ENCODE data around the gene TFIP11. TPM values are rescaled to one million over a fixed set of nuclear protein-coding genes. Genes with fewer than 3 reads are reported as not detected.
A peak's percentile ranks its signal among the peaks of the same experiment; 100 is the strongest.

TFIP11 gene
- total RNA-seq, 1 donor from 2014 or later: 23.1 TPM

- intact Hi-C loops (cut with DNase I): no loop called here
Observed at GRCh38 chr22:26487996-26488395, 24.3 kb downstream of the TFIP11 start.

GRCh38 chr22:26486394-26486793 is 25.9 kb downstream of the TFIP11 start:
- DNase-seq (ENCODE audit: extremely low spot score in 2 of 2): no peak
- Histone ChIP-seq H3K36me3 (peaks cover 0 to 40% of the 10 kb centered on the region in 2 donors), H3K9me3 (no peaks in the 10 kb centered on the region), H3K4me1 (peaks cover 40% of the 10 kb centered on the region), H3K4me3 (no peak overlapping the region), H3K27me3 (no peaks in the 10 kb centered on the region), H3K27ac (no peak overlapping the region)
- TF ChIP-seq POLR2A (IDR thresholded peaks at IDR 0.05): no peak
- no peak for TF ChIP-seq CTCF (IDR thresholded peaks at IDR 0.05)
- no peak for TF ChIP-seq POLR2AphosphoS5 (IDR thresholded peaks at IDR 0.05; ENCODE audit: insufficient read depth in 1 of 2, low read depth in 1 of 2)
- intact Hi-C loops (cut with DNase I): no loop called here

More at GRCh38 chr22:26487996-26488395, 24.3 kb downstream of the TFIP11 start:
- Histone ChIP-seq H3K36me3 (peaks cover 0 to 55% of the 10 kb centered on the region in 2 donors), H3K27me3 (no peaks in the 10 kb centered on the region), H3K27ac (no peak overlapping the region), H3K9me3 (no peaks in the 10 kb centered on the region), H3K4me3 (no peak overlapping the region), H3K4me1 (peaks cover 24% of the 10 kb centered on the region)
- TF ChIP-seq CTCF (IDR thresholded peaks at IDR 0.05) (no peak), POLR2AphosphoS5 (IDR thresholded peaks at IDR 0.05; ENCODE audit: insufficient read depth in 1 of 2, low read depth in 1 of 2) (no peak), POLR2A (IDR thresholded peaks at IDR 0.05) (no peak)
- DNase-seq (ENCODE audit: extremely low spot score in 2 of 2): no peak

- TF ChIP-seq POLR2AphosphoS5 (IDR thresholded peaks at IDR 0.05; ENCODE audit: insufficient read depth in 1 of 2, low read depth in 1 of 2): no peak
- TF ChIP-seq POLR2A (IDR thresholded peaks at IDR 0.05): no peak
- no peak for TF ChIP-seq CTCF (IDR thresholded peaks at IDR 0.05)
- intact Hi-C loops (cut with DNase I): no loop called here
- peaks cover 0 to 35% of the 10 kb centered on the region in 2 donors for H3K36me3 ChIP-seq
- H3K4me1 ChIP-seq: peaks cover 45% of the 10 kb centered on the region
- DNase-seq (ENCODE audit: extremely low spot score in 2 of 2): no peak
- H3K9me3 ChIP-seq: no peaks in the 10 kb centered on the region
- H3K27ac ChIP-seq: no peak overlapping the region
- H3K4me3 ChIP-seq: no peak overlapping the region
- no peaks in the 10 kb centered on the region for H3K27me3 ChIP-seq
Observed at GRCh38 chr22:26485806-26486390, 26.4 kb downstream of the TFIP11 start.

- no peaks in the 10 kb centered on the region for H3K27me3 ChIP-seq
- intact Hi-C loops (cut with DNase I): no loop called here
- peaks cover 0 to 32% of the 10 kb centered on the region in 2 donors for H3K36me3 ChIP-seq
- no peaks in the 10 kb centered on the region for H3K9me3 ChIP-seq
- DNase-seq (ENCODE audit: extremely low spot score in 2 of 2): no peak
- peaks cover 54% of the 10 kb centered on the region for H3K4me1 ChIP-seq
- TF ChIP-seq POLR2AphosphoS5 (IDR thresholded peaks at IDR 0.05; ENCODE audit: insufficient read depth in 1 of 2, low read depth in 1 of 2) (no peak), CTCF (IDR thresholded peaks at IDR 0.05) (no peak), POLR2A (IDR thresholded peaks at IDR 0.05) (no peak)
- H3K4me3 ChIP-seq: peak overlapping the region in 1 of 2 donors; percentile 68
- peak overlapping the region; percentile 98 for H3K27ac ChIP-seq
Observed at GRCh38 chr22:26485013-26485412, 27.3 kb downstream of the TFIP11 start.

- H3K27ac ChIP-seq: peak overlapping the region; percentile 98
- intact Hi-C loops (cut with DNase I): no loop called here
Observed at GRCh38 chr22:26484360-26484706, 27.9 kb downstream of the TFIP11 start.

More at GRCh38 chr22:26484360-26484706, 27.9 kb downstream of the TFIP11 start:
- H3K36me3 ChIP-seq: peaks cover 0 to 25% of the 10 kb centered on the region in 2 donors
- H3K27me3 ChIP-seq: no peaks in the 10 kb centered on the region
- no peaks in the 10 kb centered on the region for H3K9me3 ChIP-seq
- TF ChIP-seq CTCF (IDR thresholded peaks at IDR 0.05) (no peak), POLR2AphosphoS5 (IDR thresholded peaks at IDR 0.05; ENCODE audit: insufficient read depth in 1 of 2, low read depth in 1 of 2) (no peak), POLR2A (IDR thresholded peaks at IDR 0.05) (no peak)
- peak overlapping the region; percentile 68 to 99 for H3K4me3 ChIP-seq
- H3K4me1 ChIP-seq: peaks cover 60% of the 10 kb centered on the region
- no peak for DNase-seq (ENCODE audit: extremely low spot score in 2 of 2)

Measured in vagina (tissue), 2 donors.